HEK293 (cell line): ENCODE results near the gene POLR3B.

ENCODE experiments used
- CTCF ChIA-PET: fragments of 350-600 bp; formaldehyde crosslinking; extraction: SDS; loops from one replicate; lab custom pipeline; 2021; ENCODE audit warnings: antibody characterized with exemption; lab: Yijun Ruan, JAX
- POLR2A ChIA-PET: fragments of 300-600 bp; formaldehyde crosslinking; extraction: SDS; loops from one replicate; lab custom pipeline; 2020; ENCODE audit warnings: antibody characterized with exemption, inconsistent platforms; lab: Yijun Ruan, JAX
- H3K27ac ChIP-seq: fragments of 200-500 bp; sonication (Bioruptor generic); 2 replicates; pipeline ENCODE4 v1.5.1; 2014; ENCODE audit warnings: low read depth, low read length, control low read depth, inconsistent platforms; ENCODE audit errors: extremely low read depth
- H3K36me3 ChIP-seq, 2 experiments: fragments of 200-500 bp in 1 of 2; sonication (Bioruptor generic) in 1 of 2; 1 replicate in 1 of 2; 2 replicates in 1 of 2; pipeline ENCODE4 v1.5.1; 2014 to 2017; ENCODE audit warnings: inconsistent platforms in 2 of 2, low read length in 2 of 2; ENCODE audit not compliant: control insufficient read depth in 2 of 2, insufficient read depth in 1 of 2
- H3K4me1 ChIP-seq: fragments of 200-500 bp; sonication (Bioruptor generic); 2 replicates; pipeline ENCODE4 v1.5.1; 2014; ENCODE audit warnings: mild to moderate bottlenecking, low read length, inconsistent platforms; ENCODE audit not compliant: control insufficient read depth, insufficient read depth
- H3K4me3 ChIP-seq: 2 replicates; pipeline ENCODE4 v1.5.1; 2011; ENCODE audit warnings: low read depth, mild to moderate bottlenecking, control low read depth, low read length, moderate library complexity
- H3K9me3 ChIP-seq: fragments of 200-500 bp; sonication (Bioruptor generic); 2 replicates; pipeline ENCODE4 v1.5.1; 2014; ENCODE audit warnings: low read depth, low read length, inconsistent platforms; ENCODE audit not compliant: control insufficient read depth, insufficient read depth
- ATF2 ChIP-seq: fragments of 450-650 bp; formaldehyde crosslinking; IDR thresholded peaks from 2 replicates; pipeline ENCODE4 v1.5.1; 2016; ENCODE audit warnings: missing biosample characterization, missing genetic modification characterization, low read depth
- BCL6B ChIP-seq: fragments of 450-650 bp; formaldehyde crosslinking; IDR thresholded peaks from 2 replicates; pipeline ENCODE4 v1.5.1; 2017; ENCODE audit warnings: missing biosample characterization, missing genetic modification characterization
- OVOL3 ChIP-seq: fragments of 450-650 bp; formaldehyde crosslinking; IDR thresholded peaks from 2 replicates; pipeline ENCODE4 v1.5.1; 2016; ENCODE audit warnings: missing biosample characterization, missing genetic modification characterization
- ZBTB10 ChIP-seq: fragments of 450-650 bp; formaldehyde crosslinking; IDR thresholded peaks from 2 replicates; pipeline ENCODE4 v1.5.1; 2016; ENCODE audit warnings: missing biosample characterization, missing genetic modification characterization
- ZBTB11 ChIP-seq: fragments of 450-650 bp; formaldehyde crosslinking; conservative IDR thresholded peaks from 2 replicates; pipeline ENCODE4 v1.5.1; 2016; ENCODE audit warnings: low read depth, missing biosample characterization, missing genetic modification characterization
- ZBTB20 ChIP-seq: fragments of 450-650 bp; formaldehyde crosslinking; IDR thresholded peaks from 2 replicates; pipeline ENCODE4 v1.5.1; 2016; ENCODE audit warnings: missing biosample characterization, missing genetic modification characterization
- ZBTB48 ChIP-seq: fragments of 450-650 bp; formaldehyde crosslinking; IDR thresholded peaks from 2 replicates; pipeline ENCODE4 v1.5.1; 2016; ENCODE audit warnings: missing biosample characterization, missing genetic modification characterization
- ZNF169 ChIP-seq: fragments of 450-650 bp; formaldehyde crosslinking; IDR thresholded peaks from 2 replicates; pipeline ENCODE4 v1.5.1; 2016; ENCODE audit warnings: missing biosample characterization, missing genetic modification characterization
- ZNF19 ChIP-seq: fragments of 450-650 bp; formaldehyde crosslinking; IDR thresholded peaks from 2 replicates; pipeline ENCODE4; 2016; ENCODE audit warnings: missing biosample characterization, missing genetic modification characterization, low read depth
- ZNF23 ChIP-seq: fragments of 450-650 bp; formaldehyde crosslinking; IDR thresholded peaks from 2 replicates; pipeline ENCODE4 v1.5.1; 2016; ENCODE audit warnings: missing biosample characterization, missing genetic modification characterization, borderline replicate concordance
- ZNF350 ChIP-seq: fragments of 450-650 bp; formaldehyde crosslinking; IDR thresholded peaks from 2 replicates; pipeline ENCODE4 v1.5.0; 2017; ENCODE audit warnings: missing biosample characterization, mild to moderate bottlenecking, missing genetic modification characterization
- ZNF366 ChIP-seq: fragments of 450-650 bp; formaldehyde crosslinking; conservative IDR thresholded peaks from 2 replicates; pipeline ENCODE4 v1.5.1; 2016; ENCODE audit warnings: missing biosample characterization, missing genetic modification characterization
- ZNF416 ChIP-seq: fragments of 450-650 bp; formaldehyde crosslinking; IDR thresholded peaks from 2 replicates; pipeline ENCODE4 v1.5.1; 2016; ENCODE audit warnings: missing biosample characterization, missing genetic modification characterization
- ZNF488 ChIP-seq: fragments of 450-650 bp; formaldehyde crosslinking; IDR thresholded peaks from 2 replicates; pipeline ENCODE4 v1.5.1; 2016; ENCODE audit warnings: missing biosample characterization, missing genetic modification characterization
- ZNF501 ChIP-seq: fragments of 450-650 bp; formaldehyde crosslinking; IDR thresholded peaks from 2 replicates; pipeline ENCODE4 v1.5.1; 2016; ENCODE audit warnings: missing biosample characterization, missing genetic modification characterization
- ZNF549 ChIP-seq: fragments of 450-650 bp; IDR thresholded peaks from 2 replicates; pipeline ENCODE4 v1.5.1; 2018; ENCODE audit warnings: missing biosample characterization, missing genetic modification characterization, mild to moderate bottlenecking, inconsistent platforms, moderate library complexity
- ZNF561 ChIP-seq: fragments of 450-650 bp; IDR thresholded peaks from 2 replicates; pipeline ENCODE4 v1.5.1; 2018; ENCODE audit warnings: missing biosample characterization, missing genetic modification characterization, borderline replicate concordance
- ZNF596 ChIP-seq: fragments of 450-650 bp; IDR thresholded peaks from 2 replicates; pipeline ENCODE4 v1.5.0; 2018; ENCODE audit warnings: missing biosample characterization, mild to moderate bottlenecking, missing genetic modification characterization, moderate library complexity
- ZNF629 ChIP-seq: fragments of 450-650 bp; formaldehyde crosslinking; IDR thresholded peaks from 2 replicates; pipeline ENCODE4 v1.5.1; 2017; ENCODE audit warnings: missing biosample characterization, missing genetic modification characterization
- ZNF664 ChIP-seq: fragments of 450-650 bp; formaldehyde crosslinking; IDR thresholded peaks from 2 replicates; pipeline ENCODE4 v1.5.1; 2016; ENCODE audit warnings: missing biosample characterization, missing genetic modification characterization
- ZNF747 ChIP-seq: fragments of 450-650 bp; formaldehyde crosslinking; IDR thresholded peaks from 2 replicates; pipeline ENCODE4 v1.5.1; 2016; ENCODE audit warnings: missing biosample characterization, missing genetic modification characterization

Gene POLR3B

GRCh38 chr12:106425061-106425702 lies 67.6 kb downstream of the POLR3B start:
- POLR2A ChIA-PET: no interaction called here

GRCh38 chr12:106427917-106428316 lies 70.4 kb downstream of the POLR3B start:
- H3K4me1 ChIP-seq: no peaks in the 10 kb centered on the region
- no peaks in the 10 kb centered on the region for H3K9me3 ChIP-seq
- no peak overlapping the region for H3K4me3 ChIP-seq
- peaks cover 5 to 21% of the 10 kb centered on the region in 2 experiments; a peak in 2 of 3 replicates for H3K36me3 ChIP-seq
- no peak overlapping the region for H3K27ac ChIP-seq
- CTCF ChIA-PET: interaction anchor here (0.7 kb wide), 1 partner anchor 957 kb away, joined by 4 read pairs; no protein-coding TSS in a partner anchor
- POLR2A ChIA-PET: no interaction called here
- TF ChIP-seq ZNF629: no peak
- TF ChIP-seq ZBTB10 (tag by site-specific recombination): no peak
- no peak for TF ChIP-seq ZNF596
- TF ChIP-seq BCL6B (tag by site-specific recombination): no peak
- no peak for TF ChIP-seq ZNF488 (tag by site-specific recombination)
- no peak for TF ChIP-seq ATF2 (tag by site-specific recombination)
- no peak for TF ChIP-seq ZNF747

More at GRCh38 chr12:106425061-106425702, 67.6 kb downstream of the POLR3B start:
- Histone ChIP-seq H3K36me3 (peaks cover 0 to 14% of the 10 kb centered on the region in 2 experiments; a peak in 1 of 3 replicates), H3K27ac (no peak overlapping the region), H3K9me3 (no peaks in the 10 kb centered on the region), H3K4me1 (no peaks in the 10 kb centered on the region), H3K4me3 (no peak overlapping the region)
- no peak for TF ChIP-seq ZNF747
- no peak for TF ChIP-seq ZNF23 (tag by site-specific recombination)
- TF ChIP-seq ZNF350 (tag by site-specific recombination): no peak
- TF ChIP-seq ZNF366 (tag by site-specific recombination): no peak
- TF ChIP-seq ZBTB11 (tag by site-specific recombination): no peak
- no peak for TF ChIP-seq ZNF169
- no peak for TF ChIP-seq ZNF501
- no peak for TF ChIP-seq ZNF549 (tag by site-specific recombination)
- no peak for TF ChIP-seq ZBTB20 (tag by site-specific recombination)
- no peak for TF ChIP-seq ZBTB48 (tag by site-specific recombination)
- no peak for TF ChIP-seq ZNF561 (tag by site-specific recombination)
- no peak for TF ChIP-seq ZNF664
- TF ChIP-seq ZNF19 (tag by site-specific recombination): no peak
- no peak for TF ChIP-seq ZNF416 (tag by site-specific recombination)
- TF ChIP-seq OVOL3 (tag by site-specific recombination): no peak
- CTCF ChIA-PET: interaction anchor here (0.6 kb wide), 1 partner anchor 491 kb away, joined by 3 read pairs; no protein-coding TSS in a partner anchor
